HG03039 (cell line): ENCODE measurements around the gene ACBD4.

Experiments used
- ATAC-seq: cut with Tn5 transposase; IDR thresholded peaks from one replicate; pipeline ENCODE4 v1.9.1; 2021; ENCODE audit warnings: mild to moderate bottlenecking, moderate library complexity; ENCODE audit not compliant: unreplicated experiment

ACBD4 gene

DNA sequence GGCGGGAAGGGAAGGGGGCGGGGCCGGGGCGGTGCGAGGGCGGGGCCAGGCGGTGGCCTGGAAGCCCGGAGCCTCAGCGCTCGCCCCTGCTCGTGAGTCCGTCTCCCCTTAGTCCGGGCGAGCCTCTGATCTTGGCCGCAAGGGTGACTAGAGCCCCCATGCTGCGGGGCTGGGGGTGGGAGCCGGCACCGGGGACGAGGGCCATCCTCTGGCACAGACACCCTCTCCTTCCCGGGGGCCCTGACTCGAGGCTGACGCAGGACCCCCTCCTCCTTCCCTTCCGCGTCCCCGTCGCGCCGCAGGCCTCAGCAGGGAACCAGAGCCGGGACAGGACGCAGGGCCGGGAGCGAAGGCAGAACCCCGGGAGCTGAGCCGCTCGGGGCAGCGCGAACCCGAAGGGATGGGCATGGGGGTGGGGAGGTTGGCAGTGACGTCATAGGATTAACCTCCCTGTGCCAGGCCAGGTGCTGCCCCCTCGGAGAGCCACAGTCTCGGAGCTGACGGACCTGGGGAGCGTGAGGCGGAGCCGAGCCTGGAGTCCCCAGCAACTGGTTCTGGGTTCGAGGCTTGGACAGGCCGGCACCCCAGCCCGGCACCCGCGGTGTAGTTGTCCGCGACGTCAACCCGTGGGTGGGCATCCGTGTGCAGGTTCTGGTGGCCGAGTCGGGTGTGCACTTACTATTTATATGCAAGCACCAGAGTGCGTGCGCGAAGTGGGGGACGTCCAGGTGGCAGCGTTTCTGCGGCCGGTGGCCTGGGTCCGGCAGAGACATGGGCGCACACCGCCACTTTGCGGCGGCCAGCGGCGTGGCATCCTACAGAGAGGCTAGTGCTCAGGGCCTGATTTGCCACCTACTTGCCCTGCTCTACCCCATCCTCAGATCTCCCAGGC, 2.7 kb upstream of the ACBD4 start:
- no peak for ATAC-seq

DNA sequence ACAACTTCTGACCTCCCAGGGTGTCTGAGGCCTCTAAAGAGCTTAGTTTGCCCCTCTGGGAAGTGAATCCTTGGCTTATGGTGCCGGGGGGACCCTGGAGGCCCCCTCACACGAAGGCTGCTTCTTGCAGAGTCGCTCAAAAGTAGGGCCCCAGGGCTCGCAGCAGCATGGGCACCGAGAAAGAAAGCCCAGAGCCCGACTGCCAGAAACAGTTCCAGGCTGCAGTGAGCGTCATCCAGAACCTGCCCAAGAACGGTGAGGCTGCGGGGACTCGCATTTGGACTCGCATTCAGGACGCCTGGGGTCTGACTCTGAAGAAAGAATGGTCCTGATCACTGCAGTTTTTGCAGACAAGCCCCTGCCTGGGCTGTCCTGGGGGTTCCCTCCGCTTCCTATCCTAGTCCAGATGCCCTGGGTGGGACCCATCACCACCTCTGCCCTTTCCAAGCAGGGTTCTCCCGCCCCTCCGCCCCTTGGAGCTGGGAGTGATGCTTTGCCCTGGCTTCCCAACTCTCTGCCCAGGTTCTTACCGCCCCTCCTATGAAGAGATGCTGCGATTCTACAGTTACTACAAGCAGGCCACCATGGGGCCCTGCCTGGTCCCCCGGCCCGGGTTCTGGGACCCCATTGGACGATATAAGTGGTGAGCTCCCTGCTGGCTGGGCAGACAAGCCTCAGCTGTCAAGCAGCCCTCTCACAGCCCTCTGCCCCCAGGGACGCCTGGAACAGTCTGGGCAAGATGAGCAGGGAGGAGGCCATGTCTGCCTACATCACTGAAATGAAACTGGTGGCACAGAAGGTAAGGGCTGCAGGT, 698 bp downstream of the ACBD4 start:
- ATAC-seq = no peak

DNA sequence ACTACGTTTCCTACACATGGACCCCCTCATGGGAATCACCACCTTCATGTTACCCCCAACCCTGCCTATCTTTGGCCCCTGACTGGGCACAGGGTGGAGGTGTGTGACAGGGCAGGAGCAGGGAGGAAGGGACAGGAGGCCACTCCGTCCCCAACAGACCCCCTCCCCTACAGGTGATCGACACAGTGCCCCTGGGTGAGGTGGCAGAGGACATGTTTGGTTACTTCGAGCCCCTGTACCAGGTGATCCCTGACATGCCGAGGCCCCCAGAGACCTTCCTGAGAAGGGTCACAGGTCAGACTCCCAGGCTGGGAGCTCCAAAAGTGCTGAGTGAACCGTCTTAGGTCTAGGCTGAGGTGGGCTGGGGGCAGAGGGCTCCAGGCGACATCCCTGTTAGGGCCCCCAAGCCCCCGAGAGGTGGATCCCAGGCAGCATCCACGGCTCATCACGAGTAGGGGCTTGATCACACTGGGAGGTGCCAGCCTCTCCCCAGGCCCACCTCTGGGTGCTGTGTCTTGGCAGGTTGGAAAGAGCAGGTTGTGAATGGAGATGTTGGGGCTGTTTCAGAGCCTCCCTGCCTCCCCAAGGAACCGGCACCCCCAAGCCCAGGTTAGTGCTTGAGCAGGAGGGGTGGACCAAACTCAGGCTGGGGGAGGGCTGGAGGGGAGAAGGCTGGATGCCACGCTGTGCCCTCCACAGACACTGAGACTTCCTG, 1.5 kb downstream of the ACBD4 start:
- ATAC-seq = no peak

DNA sequence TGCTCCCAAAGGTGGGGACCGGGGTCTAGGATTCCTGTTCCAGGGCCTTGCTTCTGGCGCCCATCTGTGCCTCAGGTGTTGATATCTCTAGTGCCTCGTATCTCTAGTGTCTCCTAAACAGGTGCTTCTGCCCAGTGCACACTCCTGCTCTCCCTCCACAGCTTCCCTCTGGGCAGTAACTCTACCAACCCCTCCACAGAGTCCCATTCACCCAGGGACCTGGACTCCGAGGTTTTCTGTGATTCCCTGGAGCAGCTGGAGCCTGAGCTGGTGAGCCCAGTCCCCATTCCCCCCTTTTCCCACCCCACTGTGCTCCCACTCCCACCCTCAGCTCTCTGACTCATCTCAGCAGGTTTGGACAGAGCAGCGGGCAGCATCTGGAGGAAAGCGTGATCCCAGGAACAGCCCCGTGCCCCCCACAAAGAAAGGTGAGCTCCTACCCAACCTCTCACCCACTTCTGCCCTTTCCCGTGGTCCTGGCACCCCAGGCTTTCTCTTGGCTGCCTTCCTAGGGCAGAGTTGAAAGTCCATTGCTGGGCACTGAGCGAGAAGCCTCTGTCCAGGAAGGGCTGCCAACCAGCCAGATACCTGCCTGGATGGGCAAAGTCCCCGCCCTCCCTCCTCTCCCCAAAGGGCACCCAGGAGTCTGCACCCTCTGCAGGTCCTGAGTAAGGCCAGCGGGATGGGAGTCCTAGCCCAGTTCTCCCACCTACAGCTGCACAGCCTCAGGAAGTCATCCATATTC, 2.2 kb downstream of the ACBD4 start:
- no peak for ATAC-seq

DNA sequence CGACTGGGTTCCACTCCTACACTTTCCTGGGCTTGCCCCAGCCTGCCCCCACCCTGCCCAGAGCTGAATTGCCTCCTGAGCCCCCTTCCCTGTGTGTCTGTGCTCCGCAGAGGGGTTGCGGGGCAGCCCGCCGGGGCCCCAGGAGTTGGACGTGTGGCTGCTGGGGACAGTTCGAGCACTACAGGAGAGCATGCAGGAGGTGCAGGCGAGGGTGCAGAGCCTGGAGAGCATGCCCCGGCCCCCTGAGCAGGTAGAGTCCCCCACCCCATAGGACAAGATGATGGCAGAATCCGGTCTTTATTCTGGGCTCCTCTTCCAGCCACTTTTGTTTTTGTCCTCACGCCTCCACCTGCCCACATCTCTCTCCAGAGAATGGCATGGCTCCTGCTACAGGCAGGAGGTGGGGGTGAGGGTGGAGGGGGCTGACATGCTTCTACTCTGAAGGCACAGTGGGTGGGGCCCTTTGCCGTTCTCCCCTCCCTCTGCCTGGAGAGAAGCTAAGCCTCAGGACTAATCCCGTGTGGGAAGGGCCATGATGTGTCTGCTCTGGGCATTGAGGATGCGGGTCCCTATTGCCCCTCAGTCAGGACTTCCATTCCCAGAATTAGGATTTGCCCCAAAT, 3.5 kb downstream of the ACBD4 start:
- ATAC-seq = no peak

DNA sequence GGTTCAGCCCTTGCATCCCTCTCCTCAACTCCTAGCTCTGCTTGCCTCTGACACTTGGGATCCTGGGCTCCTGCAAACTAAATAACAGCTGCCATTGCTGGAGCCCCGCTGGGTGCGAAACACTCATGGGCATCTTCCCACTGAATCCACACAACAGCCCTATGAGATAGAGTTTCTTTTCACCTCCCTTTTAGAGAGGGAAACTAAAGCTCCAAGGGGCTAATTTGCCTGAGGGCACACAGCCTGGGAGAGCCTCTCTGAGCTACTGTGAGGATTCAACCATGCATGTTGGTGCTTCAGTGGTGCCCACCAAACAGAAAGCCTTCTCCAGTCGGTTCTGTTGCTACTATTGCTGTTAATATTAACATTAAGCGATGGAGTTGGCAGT, 4.0 kb downstream of the ACBD4 start:
- no peak for ATAC-seq

DNA sequence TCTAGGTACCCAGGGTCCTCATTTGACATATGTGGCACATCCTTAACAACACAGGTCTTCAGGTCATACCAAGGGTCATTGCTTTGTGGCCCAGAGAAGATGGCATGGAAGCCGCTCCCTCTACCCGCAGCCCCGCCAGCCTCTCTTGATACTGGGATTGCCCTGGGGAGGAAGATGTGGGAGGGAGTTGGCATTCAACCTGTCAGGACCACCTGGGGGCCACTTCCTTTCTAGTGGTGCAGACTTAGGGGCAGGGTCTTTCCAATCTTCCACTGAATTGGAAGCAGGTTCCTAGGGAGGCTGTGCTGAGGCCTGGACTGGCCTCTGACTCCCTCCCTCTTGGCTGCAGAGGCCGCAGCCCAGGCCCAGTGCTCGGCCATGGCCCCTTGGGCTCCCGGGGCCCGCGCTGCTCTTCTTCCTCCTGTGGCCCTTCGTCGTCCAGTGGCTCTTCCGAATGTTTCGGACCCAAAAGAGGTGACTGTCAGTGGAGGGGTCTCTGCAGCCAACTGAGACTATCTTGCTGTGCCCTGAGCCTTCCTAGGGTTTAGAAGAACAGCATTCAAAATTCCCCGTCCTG, 7.7 kb downstream of the ACBD4 start:
- no peak for ATAC-seq

DNA sequence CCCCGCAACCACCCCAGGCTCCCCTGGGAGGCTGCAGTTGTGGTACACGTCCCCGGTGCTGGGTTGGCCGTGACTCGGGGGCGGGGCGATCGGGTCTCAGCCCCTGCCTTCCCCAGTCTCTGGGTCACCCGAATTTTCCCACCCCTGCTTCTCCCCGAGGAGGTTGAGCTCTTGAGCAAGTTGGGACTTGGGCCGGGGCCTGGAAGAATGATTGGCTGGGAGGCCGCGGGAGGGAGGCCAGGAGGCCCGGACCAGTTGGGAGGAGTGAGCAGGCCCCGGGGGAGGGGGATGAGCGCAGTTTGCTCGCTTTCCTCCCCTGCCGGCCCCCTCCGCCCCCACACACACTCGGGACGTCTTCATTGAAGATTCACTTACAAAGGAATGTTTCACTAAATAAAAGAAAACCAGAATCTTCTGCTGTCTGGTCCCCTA, 8.3 kb downstream of the ACBD4 start:
- ATAC-seq = no peak

DNA sequence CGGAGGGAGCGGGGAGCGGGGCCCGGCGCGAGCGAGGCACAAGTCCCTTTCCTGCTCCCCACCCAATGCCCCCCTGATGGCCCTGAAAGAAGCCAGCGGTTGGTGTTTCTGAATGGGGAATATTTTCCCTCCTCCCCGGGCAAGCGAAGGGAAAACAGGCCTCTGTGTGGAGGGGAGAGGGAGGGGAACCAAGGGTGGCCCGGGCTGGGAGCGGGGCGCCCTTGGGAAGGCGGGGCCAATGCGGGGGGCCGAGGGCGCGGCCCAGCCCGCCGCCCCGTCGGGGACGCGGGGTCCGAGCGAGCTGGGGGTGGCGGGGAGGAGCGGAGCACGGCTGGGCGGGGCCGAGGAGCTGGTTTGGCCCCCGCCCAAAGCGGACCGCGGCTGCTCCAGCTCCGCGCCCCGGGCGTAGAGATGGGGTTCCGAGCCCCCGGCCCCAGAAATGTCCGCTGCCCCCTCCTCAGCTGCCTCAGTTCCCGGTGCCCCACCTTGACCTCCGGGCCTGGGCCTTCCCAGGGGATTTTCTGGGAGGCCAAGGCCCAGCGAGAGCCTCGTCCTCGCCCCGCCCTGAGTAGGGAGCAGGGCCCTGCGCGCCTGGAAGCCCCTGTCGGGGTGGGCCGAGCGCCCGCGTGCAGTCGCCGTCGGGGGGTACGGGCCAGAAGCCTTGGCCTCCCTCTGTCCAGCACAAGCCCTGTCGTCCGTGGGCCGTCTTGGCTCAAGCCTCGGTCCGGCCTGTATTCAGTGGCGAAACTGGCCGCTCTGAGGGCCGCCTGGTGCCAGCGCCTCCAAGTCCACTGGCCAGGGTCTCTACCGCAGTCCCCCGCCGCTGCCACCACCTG, 8.9 kb downstream of the ACBD4 start:
- no peak for ATAC-seq

DNA sequence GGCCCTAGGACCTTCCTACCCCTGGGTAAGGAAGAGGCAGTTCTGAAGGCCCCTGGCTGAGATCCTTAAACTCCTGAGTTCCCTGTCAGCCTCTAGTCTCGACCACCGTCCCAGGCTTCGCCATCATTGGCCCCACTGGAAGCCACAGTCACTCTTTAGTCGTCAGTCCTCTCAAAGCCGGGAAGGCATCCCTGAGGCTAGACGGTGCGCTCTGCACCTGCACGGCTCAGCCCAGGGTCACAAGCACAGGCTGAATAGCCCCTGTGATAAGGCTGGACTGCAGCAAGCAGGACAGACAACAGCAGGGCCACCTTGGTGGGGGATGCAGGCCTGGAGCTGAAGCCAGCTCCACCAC, 9.5 kb downstream of the ACBD4 start:
- no peak for ATAC-seq

DNA sequence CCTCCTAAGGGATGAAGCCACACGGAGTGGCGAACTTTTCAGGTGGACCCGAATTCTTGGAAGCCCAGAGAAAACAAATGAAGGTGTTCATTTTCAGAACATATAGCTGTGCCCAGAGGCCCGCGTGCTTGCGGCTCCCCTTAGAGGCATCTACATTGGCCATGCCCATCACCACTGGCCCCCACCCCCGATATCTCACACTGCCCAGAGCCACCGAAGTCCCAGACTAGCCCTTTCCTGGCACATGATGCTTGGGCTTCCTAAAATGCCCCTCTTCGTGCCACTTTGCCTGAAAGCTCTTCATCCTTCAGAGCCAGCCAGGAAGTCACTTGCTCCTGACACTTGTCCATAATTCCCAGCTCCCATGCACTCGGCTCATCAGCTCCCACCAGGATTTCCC, 10.7 kb downstream of the ACBD4 start:
- ATAC-seq = no peak

DNA sequence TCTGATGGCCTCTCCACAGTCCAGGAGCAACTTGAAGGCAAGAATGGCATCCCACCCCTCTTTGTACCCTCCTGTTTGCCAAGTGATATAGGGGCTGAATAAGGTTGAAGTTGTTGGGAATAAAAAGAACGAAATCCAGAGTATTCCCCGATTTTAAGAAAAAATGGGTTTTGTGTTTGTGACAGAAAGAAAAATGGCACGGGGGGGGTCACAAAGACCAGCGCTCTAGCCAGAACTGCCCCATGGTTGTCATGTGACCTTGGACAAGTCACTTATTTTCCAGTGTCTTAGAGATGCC, 11.1 kb downstream of the ACBD4 start:
- ATAC-seq = no peak

DNA sequence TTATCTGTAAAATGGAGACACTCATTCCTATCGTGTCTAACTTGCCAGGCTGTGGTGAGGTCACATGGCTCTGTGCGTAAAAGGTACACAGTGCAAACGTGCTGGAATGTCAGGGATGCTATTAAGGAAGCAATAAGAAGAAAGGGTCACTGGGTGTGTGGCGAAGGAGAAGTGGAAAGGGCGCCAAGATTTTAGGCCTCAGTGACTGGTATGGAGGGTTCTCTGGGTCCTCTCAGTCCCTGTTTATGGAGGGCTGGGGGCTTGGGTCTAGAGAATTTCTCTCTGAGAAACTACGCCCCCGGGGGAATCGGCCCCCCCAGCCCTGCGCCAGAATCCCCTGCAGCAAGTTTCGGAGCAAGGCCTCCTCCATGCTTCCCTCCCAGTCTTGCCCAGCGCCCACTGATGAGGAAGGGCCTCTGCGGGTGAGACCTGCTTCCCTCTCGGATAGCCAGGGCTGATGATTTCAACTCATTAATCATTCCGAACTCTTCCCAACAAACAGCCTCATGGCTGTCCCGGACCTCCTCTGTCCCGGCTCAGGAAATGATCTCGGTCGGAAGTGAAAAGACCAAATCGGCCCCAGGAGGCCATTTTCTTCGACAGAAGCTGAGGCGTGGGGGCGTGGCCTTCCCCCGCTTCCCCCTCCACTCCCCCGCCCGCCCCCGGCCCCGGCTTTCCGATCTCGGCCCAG, 11.5 kb downstream of the ACBD4 start:
- no peak for ATAC-seq

DNA sequence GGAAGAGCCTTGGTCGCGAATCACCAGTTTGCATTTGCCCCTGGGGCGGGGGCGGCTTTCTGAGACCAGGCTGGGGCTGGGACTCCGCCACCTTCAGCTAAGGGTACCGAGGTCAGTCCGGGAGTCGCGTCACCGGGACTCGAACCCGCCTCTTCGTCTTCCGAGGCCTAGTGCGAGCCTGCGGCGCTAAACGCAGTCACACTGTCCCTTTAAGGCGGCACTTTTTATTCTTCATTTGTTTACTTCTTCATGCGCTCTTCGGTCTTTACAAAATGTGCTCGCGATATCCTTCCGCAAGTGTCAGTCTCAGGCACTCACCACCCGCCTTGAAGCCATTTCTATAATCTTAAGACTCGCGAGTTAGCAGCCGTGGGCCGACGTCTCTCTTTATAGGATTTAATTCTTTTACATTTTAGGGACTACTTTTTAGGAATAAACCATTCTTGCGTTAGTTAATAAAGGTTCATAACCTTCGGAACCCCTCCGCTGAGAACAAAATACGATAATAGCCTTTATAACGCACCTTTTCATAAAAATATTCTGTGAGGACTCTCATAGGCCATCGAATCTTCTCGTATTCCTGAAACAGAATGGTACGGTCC, 12.2 kb downstream of the ACBD4 start:
- no peak for ATAC-seq

DNA sequence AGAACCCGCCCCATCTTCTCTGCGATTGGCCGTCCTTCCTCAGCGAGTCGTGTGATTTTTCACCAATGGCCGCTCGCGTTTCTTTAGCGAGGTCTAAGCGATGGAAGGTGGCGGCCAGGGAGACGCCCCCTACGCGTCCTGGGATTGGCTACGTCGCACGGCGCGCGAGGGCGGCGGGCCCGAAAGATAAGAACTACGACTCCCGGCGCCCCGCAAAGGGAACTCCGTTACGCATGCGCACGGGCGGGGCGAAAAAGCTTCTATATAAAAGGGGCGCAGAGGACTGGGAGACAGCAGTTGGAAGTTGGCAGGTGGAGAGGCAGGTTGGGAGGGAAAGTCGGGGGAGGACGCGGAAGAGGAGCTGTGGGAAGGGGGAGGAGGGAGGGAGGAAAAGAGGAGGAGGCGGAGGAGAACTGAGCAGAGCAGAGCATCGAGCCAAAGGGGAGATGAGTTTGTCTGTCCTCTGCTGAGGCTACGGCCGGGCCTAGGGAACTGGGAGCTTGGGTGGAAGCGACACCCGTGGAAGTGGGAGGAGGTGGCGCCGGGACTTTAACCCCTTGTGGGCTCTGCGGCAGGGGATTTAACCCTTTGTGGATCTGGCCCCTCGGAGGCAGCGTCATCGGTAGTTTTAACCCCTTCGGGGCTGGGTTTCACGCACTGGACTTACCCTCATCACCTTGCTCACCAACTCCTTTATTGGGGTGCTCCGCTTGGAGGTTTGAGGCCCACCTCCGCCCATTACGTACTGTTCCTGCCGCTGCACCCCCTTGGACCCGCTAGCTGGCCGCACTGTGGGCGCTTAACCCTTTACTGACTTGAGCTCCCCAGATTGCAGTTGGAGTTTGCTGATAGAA, 12.9 kb downstream of the ACBD4 start, which contains the start of gene HEXIM1:
Gene HEXIM1 (plus strand): TSS at position 293 of the 854 bp plus-strand sequence. CDS start 716 bp downstream, outside the sequence.
- peak; percentile 71 for ATAC-seq

DNA sequence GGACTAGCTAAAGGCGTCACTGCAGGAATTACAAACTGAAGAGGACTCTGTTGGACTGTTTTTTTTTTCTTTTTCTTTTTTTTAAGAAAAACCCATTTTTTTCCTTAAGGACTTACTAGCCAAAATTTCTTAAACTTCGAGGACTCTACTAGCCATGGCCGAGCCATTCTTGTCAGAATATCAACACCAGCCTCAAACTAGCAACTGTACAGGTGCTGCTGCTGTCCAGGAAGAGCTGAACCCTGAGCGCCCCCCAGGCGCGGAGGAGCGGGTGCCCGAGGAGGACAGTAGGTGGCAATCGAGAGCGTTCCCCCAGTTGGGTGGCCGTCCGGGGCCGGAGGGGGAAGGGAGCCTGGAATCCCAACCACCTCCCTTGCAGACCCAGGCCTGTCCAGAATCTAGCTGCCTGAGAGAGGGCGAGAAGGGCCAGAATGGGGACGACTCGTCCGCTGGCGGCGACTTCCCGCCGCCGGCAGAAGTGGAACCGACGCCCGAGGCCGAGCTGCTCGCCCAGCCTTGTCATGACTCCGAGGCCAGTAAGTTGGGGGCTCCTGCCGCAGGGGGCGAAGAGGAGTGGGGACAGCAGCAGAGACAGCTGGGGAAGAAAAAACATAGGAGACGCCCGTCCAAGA, 13.7 kb downstream of the ACBD4 start:
- ATAC-seq = no peak
